Aorta (tissue), 5 donors: ENCODE measurements around the gene MPRIP. TPM values are rescaled to one million over a fixed set of nuclear protein-coding genes. Genes with fewer than 3 reads are reported as not detected.

Experiments used
- ATAC-seq: fragments of 200-7000 bp; cut with Tn5 transposase; one replicate; pipeline ENCODE4 v1.9.1; 2022; ENCODE audit warnings: moderate library complexity; ENCODE audit not compliant: low FRiP score
- DNase-seq, 2 donors: peaks; one replicate each; pipeline ENCODE4 v3.0.0-alpha.2; 2020
- H3K27ac ChIP-seq, 2 donors: one replicate each; pipeline ENCODE4 v1.5.1; 2013; ENCODE audit warnings: low read length in 2 of 2, mild to moderate bottlenecking in 2 of 2, moderate library complexity in 2 of 2, control low read depth in 1 of 2, inconsistent platforms in 1 of 2, low read depth in 1 of 2
- H3K27me3 ChIP-seq, 2 donors: one replicate each; pipeline ENCODE4 v1.6.1; 2013; ENCODE audit warnings: control low read depth in 1 of 2, low read length in 1 of 2, mild to moderate bottlenecking in 1 of 2, moderate library complexity in 1 of 2; ENCODE audit not compliant: insufficient read depth in 2 of 2, control insufficient read depth in 1 of 2
- H3K36me3 ChIP-seq, 2 donors: one replicate each; pipeline ENCODE4 v1.6.1; 2013; ENCODE audit warnings: control low read depth in 1 of 2, low read length in 1 of 2, mild to moderate bottlenecking in 1 of 2; ENCODE audit not compliant: insufficient read depth in 2 of 2, control insufficient read depth in 1 of 2
- H3K4me1 ChIP-seq, 2 donors: one replicate each; pipeline ENCODE4 v1.6.1; 2013; ENCODE audit warnings: low read length in 2 of 2, control low read depth in 1 of 2, mild to moderate bottlenecking in 1 of 2, moderate library complexity in 1 of 2; ENCODE audit not compliant: insufficient read depth in 2 of 2, control insufficient read depth in 1 of 2
- H3K4me3 ChIP-seq, 2 donors: one replicate each; pipeline ENCODE4 v1.5.1; 2013; ENCODE audit warnings: low read length in 2 of 2, control low read depth in 1 of 2, mild to moderate bottlenecking in 1 of 2
- H3K9me3 ChIP-seq: one replicate; pipeline ENCODE4 v1.6.1; 2013; ENCODE audit warnings: mild to moderate bottlenecking, low read length; ENCODE audit not compliant: control insufficient read depth
- WGBS, 2 donors: extraction: QIAGEN DNeasy Blood & Tissue Kit; methylation state at CpG; one replicate each; pipeline ENCODE4 v1.1.7; 2013; 5-methylcytosine and 5-hydroxymethylcytosine counted together
- intact Hi-C, 2 donors: fragments of 100-400 bp; cut with DNase I; formaldehyde crosslinking; loops; one replicate each; pipeline versions ENCODE4 v1.14.2 to v1.15.0; 2022
- polyA plus RNA-seq, 2 donors: library from polyadenylated mRNA; stranded (reverse); fragments of 200-250 nt; gene quantifications; one replicate each; pipeline ENCODE4 v1.2.3, GENCODE V29; 2013
- total RNA-seq, 2 donors: library from RNA; stranded (reverse); fragmentation: NEBNext Ultra II Directional; extraction: Animal tissue kit (Norgen Biotek cat#: 25700); gene quantifications; one replicate each; pipeline ENCODE4 v1.2.1, GENCODE V29; 2021
- donor health status: healthy with polysubstance abuse.
- donor health status: Bipolar disorder and iron deficiency.
- donor health status: DM: no; HTN: no; CAD: no.
- donor health status: DM: no; HTN: no; CAD: no.
- donor health status: DM: yes; HTN: yes; CAD: no.

Gene MPRIP
- total and polyA plus RNA-seq, 4 donors, result 97.8 to 519 (median 301) TPM

DNA sequence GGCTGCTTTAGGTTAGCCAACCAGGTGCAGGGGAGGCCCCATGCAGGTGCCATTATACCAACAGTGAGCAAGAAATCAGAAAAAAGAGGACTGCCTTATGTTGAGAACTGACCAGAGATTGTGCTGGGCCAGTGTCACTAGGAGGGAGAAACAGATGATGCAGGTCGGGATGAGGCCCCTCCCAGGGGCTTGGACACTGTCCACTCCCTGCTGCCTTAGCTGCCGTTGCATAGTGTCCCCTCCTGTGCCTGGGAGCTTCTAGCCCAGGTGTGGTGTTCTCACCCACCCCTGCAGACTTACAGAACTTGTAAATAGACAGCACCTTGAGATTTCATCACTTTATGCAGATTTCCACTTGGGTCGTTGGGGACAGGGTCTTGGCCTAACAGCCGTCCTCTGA, 127.1 kb downstream of the MPRIP start:
- H3K36me3 ChIP-seq, result peaks cover 2 to 19% of the 10 kb centered on the region in 2 donors
- H3K9me3 ChIP-seq, result no peaks in the 10 kb centered on the region
- intact Hi-C loops, result no loop called here
- no peak overlapping the region for H3K27ac ChIP-seq
- WGBS, 2 donors, result 82 to 83% methylated on average over 4 of the region's 4 CpGs
- H3K27me3 ChIP-seq, result no peaks in the 10 kb centered on the region
- H3K4me1 ChIP-seq, result no peaks in the 10 kb centered on the region
- no peak overlapping the region for H3K4me3 ChIP-seq
- DNase-seq (no peak), ATAC-seq (no peak)

DNA sequence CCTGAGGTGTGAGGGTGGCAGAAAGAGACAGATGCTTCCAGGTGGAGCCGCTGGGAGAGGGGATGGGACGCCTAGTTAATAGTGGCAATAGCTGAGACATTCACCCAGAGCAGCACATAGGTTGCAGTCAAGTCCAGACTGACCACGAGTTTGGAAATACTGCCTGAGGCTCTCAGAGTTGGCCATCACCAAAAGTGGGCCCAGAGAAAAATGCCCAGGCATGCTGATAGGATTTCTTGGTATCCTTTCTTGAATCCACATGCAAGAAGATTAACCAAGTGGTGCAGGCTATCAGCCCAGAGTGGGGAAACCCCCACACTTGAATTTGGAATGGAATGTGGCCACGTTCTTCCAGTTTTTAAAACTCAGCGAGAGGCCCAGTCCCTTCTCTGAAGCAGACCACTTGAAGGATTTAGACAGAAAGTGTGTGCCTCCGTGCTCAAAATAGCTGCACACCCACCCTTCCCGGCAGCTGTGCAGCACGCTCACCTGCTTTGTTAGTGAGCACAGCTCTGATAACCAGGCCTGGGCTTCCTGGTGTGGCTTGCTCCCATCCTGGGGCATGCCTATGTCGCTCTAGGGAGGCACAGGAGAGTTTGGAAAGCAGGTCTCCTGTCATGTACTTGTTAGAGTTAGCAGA, 128.2 kb downstream of the MPRIP start:
- H3K27ac ChIP-seq, result no peak overlapping the region
- no peaks in the 10 kb centered on the region for H3K9me3 ChIP-seq
- H3K36me3 ChIP-seq, result peaks cover 2 to 14% of the 10 kb centered on the region in 2 donors
- ATAC-seq, result no peak
- WGBS, 2 donors, result 50 to 64% methylated on average over 9 of the region's 9 CpGs
- intact Hi-C loops, result no loop called here
- peak in 1 of 2 donors; percentile 31 for DNase-seq
- H3K4me1 ChIP-seq, result no peaks in the 10 kb centered on the region
- no peaks in the 10 kb centered on the region for H3K27me3 ChIP-seq
- no peak overlapping the region for H3K4me3 ChIP-seq

DNA sequence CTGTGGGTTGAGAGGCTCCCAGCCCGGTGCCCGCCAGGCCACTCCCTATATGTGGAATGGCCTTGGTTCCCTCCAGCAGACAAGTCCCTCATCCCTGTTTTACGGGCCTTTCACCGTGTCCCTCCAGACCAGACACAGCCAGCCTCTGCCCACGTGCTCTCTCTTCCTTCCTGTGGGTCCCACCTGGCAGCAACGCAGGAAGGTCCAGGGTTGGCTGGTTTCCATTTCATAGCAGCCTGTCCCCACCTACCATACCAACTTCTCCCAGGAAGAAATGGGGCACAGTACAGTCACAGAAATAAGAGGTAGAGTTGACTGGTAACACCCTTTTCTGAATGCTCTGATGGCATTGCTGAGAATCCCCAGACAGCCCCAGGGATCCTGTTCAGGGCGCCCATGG, 128.9 kb downstream of the MPRIP start:
- Histone ChIP-seq H3K4me1 (no peaks in the 10 kb centered on the region), H3K36me3 (peaks cover 2 to 16% of the 10 kb centered on the region in 2 donors), H3K27me3 (no peaks in the 10 kb centered on the region), H3K4me3 (no peak overlapping the region), H3K27ac (no peak overlapping the region), H3K9me3 (no peaks in the 10 kb centered on the region)
- ATAC-seq (no peak), DNase-seq (no peak)
- intact Hi-C loops, result no loop called here
- WGBS, 2 donors, result 85 to 88% methylated on average over 7 of the region's 7 CpGs

DNA sequence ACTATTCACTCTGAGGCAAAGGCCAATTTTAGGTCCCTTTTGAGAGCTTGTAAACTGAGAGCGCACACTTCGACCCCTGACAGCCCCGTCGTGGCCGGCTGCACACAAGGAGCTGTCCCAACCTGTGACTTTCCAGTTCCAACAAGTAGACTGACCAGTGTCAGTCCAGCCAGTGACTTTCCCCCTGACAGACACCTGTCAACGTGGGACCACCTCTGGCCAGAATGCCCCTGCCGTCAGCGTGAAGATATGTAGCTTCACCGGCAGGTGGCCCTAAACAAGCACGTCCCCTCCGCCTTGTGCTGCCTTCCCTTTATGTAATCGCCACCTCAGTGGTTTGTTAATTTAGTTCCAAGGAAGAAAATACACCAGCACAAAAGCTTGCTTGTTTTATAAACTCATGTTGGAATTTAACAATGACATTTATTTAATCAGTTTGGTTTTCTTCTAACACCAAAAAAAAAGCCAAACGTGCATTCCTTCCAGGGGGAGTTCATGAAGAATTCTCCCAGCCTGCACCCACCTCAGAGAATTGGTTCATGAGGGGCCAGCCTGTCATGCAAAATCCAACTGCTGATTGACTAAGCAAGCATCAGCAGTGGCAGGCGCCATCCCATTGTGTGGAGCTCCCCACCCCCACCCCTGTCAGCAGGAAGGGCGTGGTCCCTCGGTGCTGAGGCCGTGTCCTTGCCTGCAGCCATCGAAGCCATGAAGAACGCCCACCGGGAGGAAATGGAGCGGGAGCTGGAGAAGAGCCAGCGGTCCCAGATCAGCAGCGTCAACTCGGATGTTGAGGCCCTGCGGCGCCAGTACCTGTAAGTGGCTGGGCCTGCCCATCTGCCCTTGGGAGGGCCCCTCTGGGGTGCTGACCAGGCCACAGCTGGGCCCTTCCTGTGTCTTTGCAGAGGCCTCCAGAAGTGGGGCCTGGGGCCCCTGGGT, 130.0 kb downstream of the MPRIP start:
- 78 to 79% methylated on average over 26 of the region's 26 CpGs for WGBS, 2 donors
- H3K4me3 ChIP-seq, result no peak overlapping the region
- H3K27ac ChIP-seq, result no peak overlapping the region
- no peaks in the 10 kb centered on the region for H3K4me1 ChIP-seq
- intact Hi-C loops, result no loop called here
- DNase-seq (no peak), ATAC-seq (peak; percentile 38)
- H3K36me3 ChIP-seq, result peaks cover 2 to 12% of the 10 kb centered on the region in 2 donors
- no peaks in the 10 kb centered on the region for H3K9me3 ChIP-seq
- no peaks in the 10 kb centered on the region for H3K27me3 ChIP-seq

DNA sequence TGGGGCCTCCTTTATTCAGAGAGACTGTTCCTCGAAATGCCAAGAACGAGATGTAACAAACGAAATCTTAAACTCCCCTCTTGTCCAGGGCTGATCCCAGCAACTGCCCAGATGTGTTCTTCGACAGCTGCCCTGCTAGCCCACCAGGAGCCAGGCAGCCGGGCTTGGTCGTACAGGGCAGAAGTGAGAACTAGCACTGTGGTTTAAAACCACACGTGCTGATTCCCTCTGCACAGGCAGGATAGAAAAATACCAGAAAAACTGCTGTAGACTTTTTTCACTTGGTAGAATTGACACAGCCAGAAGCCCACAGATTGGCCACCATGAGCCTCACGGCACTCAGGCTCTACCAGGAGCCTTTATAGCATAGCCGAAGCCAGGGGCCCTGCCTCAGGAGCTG, 130.7 kb downstream of the MPRIP start:
- no peak overlapping the region for H3K27ac ChIP-seq
- H3K27me3 ChIP-seq, result no peaks in the 10 kb centered on the region
- WGBS, 2 donors, result 89% methylated on average over 9 of the region's 9 CpGs
- H3K9me3 ChIP-seq, result no peaks in the 10 kb centered on the region
- ATAC-seq, result no peak
- H3K36me3 ChIP-seq, result peaks cover 2 to 9% of the 10 kb centered on the region in 2 donors
- intact Hi-C loops, result no loop called here
- H3K4me1 ChIP-seq, result no peaks in the 10 kb centered on the region
- H3K4me3 ChIP-seq, result no peak overlapping the region
- no peak for DNase-seq

DNA sequence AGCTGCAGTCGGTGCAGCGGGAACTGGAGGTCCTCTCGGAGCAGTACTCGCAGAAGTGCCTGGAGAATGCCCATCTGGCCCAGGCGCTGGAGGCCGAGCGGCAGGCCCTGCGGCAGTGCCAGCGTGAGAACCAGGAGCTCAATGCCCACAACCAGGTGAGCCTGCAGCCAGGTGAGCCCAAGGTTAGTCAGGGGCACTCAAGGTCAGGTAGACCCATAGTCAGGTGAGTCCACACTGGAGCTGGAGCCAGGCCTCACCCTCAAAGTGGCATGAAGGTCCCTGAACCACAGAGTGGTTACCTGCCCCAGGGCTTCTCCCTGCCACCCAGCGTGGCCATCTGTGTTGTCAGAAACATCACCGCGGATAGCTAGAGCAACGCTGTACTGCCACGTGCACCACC, 131.7 kb downstream of the MPRIP start:
- ATAC-seq (no peak), DNase-seq (no peak)
- Histone ChIP-seq H3K27ac (no peak overlapping the region), H3K36me3 (peaks cover 2 to 9% of the 10 kb centered on the region in 2 donors), H3K4me3 (no peak overlapping the region), H3K4me1 (no peaks in the 10 kb centered on the region), H3K27me3 (no peaks in the 10 kb centered on the region), H3K9me3 (no peaks in the 10 kb centered on the region)
- intact Hi-C loops, result no loop called here
- 93 to 95% methylated on average over 14 of the region's 14 CpGs for WGBS, 2 donors

DNA sequence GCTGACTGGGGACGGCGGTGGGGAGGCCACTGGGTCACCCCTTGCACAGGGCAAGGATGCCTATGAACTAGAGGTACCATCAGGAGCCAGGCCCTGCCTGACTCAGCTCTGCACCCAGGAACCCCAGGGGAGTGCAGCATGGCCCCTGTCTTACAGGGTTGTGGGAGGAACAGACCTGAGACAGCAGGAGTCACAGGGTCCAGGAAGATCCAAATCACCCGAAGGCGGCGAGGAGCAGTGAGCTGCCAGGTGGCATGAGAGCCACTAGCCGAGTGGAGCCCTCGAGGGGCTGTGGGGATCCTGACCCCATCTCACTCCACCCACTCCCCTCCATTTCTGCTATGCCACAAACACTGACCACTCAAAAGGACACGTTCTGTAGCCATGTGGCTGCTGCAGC, 133.1 kb downstream of the MPRIP start:
- Histone ChIP-seq H3K36me3 (peaks cover 2 to 11% of the 10 kb centered on the region in 2 donors), H3K4me3 (no peak overlapping the region), H3K9me3 (no peaks in the 10 kb centered on the region), H3K4me1 (no peaks in the 10 kb centered on the region), H3K27me3 (no peaks in the 10 kb centered on the region), H3K27ac (no peak overlapping the region)
- DNase-seq, result no peak
- ATAC-seq, result no peak
- intact Hi-C loops, result no loop called here
- 88 to 90% methylated on average over 8 of the region's 8 CpGs for WGBS, 2 donors

DNA sequence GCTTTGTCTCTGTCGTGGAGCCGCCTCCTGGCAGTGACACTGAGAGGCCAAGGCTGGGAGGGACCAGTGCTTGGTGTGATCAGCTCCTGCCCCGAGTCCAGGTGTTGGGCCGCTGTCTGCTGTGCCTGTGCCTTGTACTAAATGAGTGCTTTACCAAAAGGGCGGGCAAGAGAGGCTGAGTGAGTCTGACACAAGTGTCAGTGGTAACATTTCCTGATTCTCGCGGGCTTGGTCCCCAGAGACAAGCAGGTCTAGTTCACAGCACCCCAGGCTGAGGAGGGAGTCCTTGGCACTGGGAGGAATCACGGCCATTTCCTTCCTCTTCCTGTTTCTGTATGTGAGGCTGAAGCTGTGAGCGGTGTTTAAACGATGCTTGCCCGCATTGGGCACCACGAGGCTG, 133.7 kb downstream of the MPRIP start:
- Histone ChIP-seq H3K27me3 (no peaks in the 10 kb centered on the region), H3K9me3 (no peaks in the 10 kb centered on the region), H3K36me3 (peaks cover 2 to 11% of the 10 kb centered on the region in 2 donors), H3K4me1 (no peaks in the 10 kb centered on the region), H3K27ac (no peak overlapping the region), H3K4me3 (no peak overlapping the region)
- intact Hi-C loops, result no loop called here
- WGBS, 2 donors, result 85 to 90% methylated on average over 12 of the region's 12 CpGs
- ATAC-seq (no peak), DNase-seq (no peak)

DNA sequence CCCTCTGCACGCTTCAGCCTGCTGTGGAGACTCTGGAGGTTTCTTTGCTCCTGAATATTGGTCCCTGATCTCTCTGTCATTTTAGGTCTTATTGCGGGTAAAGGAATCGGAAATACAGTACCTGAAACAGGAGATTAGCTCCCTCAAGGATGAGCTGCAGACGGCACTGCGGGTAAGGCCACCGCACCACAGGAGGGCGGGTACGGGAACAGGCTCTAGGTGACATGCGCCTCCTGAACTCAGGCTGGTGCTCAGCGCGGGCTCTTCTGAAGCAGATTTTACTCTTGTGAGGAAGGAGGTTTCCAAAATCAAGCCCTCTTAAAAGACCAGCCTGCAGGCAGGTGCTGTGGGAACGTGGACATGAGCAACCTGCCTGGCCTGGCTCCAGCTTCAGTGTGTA, 134.1 kb downstream of the MPRIP start:
- 92% methylated on average over 12 of the region's 12 CpGs for WGBS, 2 donors
- H3K36me3 ChIP-seq, result peaks cover 2 to 11% of the 10 kb centered on the region in 2 donors

More for the DNA sequence above, 134.1 kb downstream of the MPRIP start:
- Histone ChIP-seq H3K4me3 (no peak overlapping the region), H3K27me3 (no peaks in the 10 kb centered on the region), H3K4me1 (no peaks in the 10 kb centered on the region), H3K9me3 (no peaks in the 10 kb centered on the region), H3K27ac (no peak overlapping the region)
- no peak for ATAC-seq
- intact Hi-C loops, result no loop called here
- no peak for DNase-seq
